B cell (primary cell): ENCODE data around the gene HSDL2.

Source experiments
- EZH2 ChIP-seq: IDR thresholded peaks from 2 replicates; pipeline ENCODE4 v1.6.1; 2012; ENCODE audit warnings: borderline replicate concordance, low read depth, mild to moderate bottlenecking, moderate library complexity, low read length; ENCODE audit not compliant: insufficient read depth, poor library complexity, severe bottlenecking
- TF ChIP-seq, protein P1 (sequence below): fragments of 200-600 bp; IDR thresholded peaks from one replicate; pipeline ENCODE4 v1.8.0; 2022; ENCODE audit warnings: antibody characterized with exemption, mild to moderate bottlenecking

DNA sequence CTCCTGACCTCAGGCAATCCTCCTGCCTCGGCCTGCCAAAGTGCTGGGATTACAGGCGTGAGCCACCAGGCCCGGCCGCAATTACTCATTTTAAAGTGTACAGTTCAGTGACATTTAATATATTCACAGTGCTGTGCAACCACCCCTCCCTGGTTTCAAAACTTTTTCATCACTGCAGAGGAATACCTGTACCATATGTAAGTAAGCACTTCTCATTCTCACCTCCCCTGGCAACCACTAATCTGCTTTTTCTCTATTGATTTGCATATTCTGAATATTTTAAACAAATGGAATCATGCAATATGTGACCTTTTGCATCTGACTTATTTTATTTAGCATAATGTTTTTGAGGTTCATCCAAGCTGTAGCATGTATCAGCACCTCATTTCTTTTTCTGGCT, 85.4 kb downstream of the HSDL2 start:
- TF ChIP-seq EZH2 = no peak
- TF ChIP-seq, protein P1, sequence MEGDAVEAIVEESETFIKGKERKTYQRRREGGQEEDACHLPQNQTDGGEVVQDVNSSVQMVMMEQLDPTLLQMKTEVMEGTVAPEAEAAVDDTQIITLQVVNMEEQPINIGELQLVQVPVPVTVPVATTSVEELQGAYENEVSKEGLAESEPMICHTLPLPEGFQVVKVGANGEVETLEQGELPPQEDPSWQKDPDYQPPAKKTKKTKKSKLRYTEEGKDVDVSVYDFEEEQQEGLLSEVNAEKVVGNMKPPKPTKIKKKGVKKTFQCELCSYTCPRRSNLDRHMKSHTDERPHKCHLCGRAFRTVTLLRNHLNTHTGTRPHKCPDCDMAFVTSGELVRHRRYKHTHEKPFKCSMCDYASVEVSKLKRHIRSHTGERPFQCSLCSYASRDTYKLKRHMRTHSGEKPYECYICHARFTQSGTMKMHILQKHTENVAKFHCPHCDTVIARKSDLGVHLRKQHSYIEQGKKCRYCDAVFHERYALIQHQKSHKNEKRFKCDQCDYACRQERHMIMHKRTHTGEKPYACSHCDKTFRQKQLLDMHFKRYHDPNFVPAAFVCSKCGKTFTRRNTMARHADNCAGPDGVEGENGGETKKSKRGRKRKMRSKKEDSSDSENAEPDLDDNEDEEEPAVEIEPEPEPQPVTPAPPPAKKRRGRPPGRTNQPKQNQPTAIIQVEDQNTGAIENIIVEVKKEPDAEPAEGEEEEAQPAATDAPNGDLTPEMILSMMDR = no peak
